Ammon's horn (tissue), 1 donor: ENCODE measurements around the gene SMIM45.

ENCODE experiments used
- DNase-seq: peaks from one replicate; pipeline ENCODE4 v3.0.0-alpha.2; 2016; ENCODE audit warnings: low spot score

Gene SMIM45

DNA sequence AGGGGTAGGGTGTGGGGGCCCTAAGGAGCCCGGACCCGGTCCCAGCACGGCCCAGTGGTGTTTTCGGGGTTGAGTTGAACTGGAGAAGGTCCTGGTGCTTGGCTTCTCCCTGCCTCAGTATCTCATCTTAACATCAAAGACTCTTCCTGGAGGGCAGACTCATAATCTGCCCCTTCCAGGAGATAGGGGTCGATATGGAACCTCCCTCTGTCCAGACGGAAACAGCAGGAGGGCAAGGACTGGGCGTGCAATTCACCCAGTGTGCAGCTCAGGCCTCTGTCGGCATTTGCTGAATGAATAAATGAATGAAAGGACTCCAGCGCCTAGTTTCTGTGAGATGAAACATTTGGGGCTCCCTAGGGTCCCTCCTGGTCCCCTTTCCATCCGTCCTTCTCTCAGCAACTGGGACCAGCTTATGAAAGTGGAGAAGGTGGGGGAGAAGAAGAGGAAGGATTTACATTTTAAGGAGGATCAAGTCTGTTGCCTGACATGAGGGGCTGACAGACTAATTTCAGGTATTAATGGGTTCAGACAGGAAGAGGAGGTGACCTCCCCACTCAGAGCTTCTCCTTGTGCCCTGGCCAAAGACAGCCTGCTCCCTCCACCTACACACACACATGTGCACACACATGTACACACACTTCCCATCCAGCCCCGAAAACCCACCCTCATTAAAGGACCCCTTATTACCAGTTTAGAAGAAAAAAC is 36.0 kb upstream of the SMIM45 start:
- DNase-seq: no peak

- DNase-seq: no peak
These were observed 35.1 kb upstream of the SMIM45 start for GRCh38 chr22:41916745-41917358.

DNA sequence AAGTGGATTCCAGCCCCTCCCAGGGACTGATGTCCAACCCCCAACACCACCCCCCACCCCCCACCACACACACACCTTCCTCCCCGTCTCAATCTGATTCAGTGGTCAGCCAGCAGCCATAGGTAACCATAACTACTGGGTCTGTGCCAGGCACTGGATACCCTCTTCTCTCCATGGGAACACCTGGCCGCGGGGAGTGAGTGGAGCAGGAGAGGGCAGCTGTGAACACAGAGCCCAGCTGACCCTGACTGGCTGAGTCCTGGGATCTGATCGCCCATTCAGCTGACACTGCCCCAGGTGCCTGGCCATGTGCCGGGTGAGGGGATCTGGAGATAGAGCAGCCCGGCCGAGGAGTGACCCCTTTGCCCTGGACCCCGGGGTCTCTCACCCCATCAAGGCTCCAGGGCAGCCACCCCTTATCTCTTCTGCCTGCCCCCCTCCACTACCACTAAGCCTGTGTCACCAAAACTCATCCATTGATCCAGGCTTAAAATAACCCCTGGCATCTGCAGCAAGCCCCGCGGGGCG is 34.5 kb upstream of the SMIM45 start:
- DNase-seq: no peak

DNA sequence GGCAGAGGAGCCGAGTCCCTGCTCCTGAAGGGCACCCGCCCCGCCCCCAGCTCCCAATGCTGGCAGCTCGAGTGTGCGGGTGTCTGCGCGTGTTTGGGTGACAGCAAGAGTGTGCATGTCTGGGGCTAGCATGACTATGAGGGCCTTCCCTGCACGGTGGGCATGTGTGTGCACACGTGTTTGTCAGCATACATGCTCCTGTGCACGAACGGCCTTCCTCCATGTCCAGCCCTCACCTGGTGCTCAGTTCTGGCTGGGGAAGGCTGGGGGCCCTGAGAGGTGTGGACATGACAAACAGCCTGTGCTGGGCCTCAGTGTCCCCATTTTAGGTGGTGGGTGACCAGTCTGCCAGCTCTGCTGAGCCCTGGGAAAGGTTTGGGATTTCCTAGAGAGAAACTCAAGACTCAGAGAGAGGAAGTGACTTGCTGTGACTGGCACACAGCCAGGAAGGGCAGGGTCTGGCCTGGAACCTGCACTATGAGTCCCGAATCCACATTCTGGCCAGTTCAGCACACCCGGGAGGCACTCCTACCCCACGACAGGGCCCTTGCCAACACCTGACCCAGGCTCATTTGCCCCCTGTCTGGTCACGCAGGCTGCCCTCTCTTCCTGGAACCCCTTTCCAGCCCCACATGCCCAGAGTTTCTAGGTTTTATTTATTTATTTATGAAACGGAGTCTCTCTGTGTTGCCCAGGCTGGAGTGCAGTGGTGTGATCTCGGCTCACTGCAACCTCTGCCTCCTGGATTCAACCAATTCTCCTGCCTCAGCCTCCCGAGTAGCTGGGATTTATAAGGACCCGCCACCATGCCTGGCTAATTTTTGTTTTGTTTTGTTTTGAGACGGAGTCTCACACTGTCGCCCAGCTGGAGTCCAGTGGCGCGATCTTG is 33.8 kb upstream of the SMIM45 start:
- peak; percentile 63 for DNase-seq

GRCh38 chr22:41919357-41920224 is 32.4 kb upstream of the SMIM45 start:
- DNase-seq: no peak

DNA sequence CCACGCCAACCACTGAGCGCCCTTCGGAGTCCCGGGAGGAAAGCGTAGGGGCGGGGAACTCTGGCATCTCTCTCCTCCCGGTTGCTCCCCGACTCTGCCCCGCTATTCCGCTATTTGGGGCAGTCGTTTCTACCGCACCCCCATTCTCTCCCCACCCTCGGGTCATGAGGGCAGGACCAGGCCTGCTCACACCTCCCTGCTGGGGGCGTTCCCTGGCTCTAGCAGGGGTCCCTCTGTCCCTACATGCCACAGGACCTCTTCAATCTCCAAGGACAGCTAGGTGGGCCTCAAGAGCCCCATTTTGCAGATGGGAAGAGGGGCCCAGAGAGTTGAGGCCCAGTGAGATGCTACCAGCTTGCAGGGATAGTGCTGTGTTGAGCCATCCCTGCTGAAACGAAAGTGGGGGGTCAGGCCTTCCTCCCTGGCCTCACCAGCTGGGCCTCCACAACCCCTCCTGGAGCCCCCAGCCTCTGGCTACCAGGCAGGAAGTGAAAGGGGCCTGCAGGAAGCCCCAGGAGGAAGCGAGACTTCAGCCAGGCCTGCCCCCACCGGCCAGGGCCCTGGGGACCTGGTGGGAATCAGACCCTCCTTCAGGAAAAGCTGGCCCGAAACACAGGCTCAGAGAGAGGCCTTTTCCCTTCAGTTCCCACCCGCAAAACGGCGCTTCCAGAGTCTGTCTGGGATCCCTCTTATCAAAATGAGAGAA is 31.5 kb upstream of the SMIM45 start:
- DNase-seq: peak; percentile 52

GRCh38 chr22:41922328-41922727 is 29.6 kb upstream of the SMIM45 start:
- no peak for DNase-seq

DNA sequence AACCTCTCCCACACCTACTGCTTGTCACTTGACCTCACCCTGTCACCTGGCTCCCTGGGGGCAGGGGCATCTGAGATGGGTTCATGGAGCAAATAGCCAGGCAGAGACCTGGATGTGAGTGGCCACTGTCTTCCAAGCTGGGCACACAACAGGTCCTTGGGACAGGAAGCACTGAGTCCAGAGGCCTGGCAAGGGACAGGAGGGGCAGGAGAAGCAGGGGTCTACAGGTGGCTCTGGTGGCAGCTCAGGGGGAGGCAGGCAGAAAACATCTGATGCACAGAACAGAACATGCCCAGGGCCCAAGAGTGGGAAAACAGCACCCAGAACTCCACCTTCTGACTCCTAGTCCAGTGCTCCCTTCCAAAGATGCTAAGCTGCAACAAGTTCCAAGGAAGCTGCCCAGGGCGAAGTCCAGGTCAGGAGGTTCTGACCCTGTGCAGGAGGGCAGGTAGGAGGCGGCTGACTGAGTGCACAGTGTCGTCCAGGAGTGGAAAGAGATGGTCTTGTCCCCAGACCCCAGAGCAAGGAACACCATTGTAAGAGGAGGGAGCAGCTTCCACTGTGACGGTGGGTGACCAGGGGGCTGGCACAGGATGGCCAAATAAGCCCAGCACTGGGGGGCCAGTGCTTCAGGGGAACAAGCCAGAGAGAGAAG is 28.9 kb upstream of the SMIM45 start:
- DNase-seq: no peak

DNA sequence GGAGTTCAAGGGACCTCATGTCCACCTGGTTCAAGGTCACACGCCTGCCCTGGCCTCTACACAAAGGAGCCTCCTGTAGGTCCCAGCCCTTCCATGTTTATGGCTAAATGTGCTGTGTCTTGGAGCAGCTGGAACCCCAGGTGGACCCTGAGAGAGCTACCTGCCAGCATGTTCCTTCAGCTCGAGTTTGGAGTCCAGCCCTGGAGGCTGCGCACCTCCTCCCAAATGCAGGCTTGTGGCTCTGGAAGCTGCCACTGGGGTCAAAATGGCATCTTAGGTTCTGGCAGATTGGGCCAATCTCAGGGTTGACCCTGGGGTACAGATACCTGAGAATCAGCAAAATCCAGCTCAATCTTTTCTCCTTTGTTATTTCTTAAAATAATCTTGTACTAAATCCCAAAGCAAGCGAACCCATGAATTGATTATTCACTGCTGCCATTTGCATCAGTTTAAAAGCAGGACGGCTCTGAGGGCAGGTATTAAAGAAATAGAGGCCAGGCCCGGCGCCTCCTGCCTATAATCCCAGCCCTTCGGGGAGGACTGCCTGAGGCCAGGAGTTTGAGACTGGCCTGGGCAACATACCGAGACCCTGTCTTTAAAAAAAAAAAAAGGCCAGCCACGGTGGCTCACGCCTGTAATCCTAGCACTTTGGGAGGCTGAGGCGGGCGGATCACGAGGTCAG is 28.2 kb upstream of the SMIM45 start:
- no peak for DNase-seq

DNA sequence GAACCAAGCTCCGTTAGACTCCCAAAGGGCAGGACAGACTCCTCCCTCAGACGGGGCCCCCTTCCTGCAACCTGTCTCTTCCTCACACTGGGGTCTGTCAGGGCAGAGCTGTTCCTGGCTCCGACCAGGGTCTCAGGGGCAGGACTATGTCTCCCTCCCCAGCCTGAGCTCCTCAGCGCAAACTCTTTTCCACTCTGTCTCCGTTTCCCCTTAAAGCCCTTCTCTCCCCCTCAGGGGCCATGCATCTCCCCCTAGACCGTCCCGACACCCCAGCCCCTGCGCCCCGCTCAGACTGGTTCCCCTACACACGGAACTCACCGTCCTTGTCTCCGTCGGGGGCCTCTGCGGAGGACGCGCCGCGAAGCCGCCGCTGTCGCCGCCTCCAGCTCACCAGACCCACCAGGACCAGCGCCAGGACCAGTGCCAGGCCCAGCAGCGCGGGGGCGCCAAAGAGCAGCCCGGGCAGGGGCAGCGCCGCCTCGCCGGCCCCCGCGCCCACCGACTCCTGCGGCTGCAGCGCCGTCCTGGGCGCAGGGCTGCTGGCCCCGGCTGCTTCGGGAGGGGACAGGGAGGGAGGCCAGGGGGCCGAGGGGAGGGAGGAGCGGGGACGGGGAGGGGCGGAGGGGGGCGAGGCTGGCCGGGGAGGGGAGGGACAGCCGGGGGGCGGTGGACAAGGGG is 26.0 kb upstream of the SMIM45 start:
- DNase-seq: no peak

DNA sequence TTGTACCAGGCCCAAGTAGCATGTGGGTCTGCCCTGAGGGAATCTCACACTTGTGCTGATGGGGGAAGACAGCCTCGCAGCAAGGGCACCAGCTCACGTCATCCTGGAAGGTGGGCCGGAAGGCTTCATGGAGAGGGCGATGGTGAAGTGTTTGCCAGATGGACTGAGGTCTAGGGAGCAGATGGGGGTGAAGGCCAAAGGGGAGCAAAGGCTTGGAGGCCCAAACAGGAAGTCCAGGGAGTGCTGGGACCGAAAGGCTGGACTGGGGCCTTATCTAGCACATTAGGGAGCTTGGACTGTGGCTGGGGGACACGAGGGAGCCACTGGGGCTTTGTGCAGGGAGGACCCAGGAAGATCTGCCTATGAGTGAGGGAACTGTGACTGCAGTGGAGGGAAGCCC is 24.1 kb upstream of the SMIM45 start:
- peak; percentile 2 for DNase-seq

DNA sequence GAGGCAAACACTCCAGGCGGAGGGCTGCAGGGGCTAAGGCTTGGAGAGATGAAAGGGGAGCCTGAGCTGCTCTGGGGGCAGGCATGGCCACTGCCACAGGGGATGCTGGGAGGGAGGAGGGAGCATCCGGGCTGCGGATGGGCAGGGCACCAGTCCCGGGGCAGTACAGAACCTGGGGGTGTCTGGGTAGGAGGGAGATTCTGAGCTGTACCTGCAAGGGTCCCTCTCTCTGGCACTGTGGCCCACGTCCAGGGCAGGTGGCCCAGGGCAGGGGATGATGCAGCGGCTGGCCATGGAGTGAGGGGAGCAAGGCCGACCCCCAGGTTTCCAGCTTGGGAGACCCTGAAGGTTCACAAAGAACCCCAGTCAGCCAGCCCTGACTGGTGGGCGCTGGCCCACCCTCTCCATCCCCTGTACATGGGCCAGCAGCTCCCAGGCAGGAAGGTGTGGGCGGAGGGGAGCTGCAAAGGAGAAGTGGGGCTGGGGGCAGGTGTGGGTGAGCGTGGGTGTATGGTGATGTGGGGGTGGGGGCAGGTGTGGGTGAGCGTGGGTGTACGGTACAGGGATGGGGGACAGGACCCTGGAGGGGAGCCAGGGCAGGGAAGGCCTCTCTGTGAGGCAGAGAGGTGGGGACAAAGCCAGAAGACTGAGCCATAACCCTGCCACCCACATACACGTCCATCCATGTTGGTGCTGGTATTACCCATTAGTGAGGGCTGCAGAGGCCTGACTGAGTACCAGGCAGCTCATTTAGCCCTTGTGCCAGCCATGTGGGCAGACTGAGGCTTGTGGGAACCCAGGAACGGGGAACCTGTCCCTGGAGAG is 23.1 kb upstream of the SMIM45 start:
- DNase-seq: no peak

- DNase-seq: no peak
These were observed 22.5 kb upstream of the SMIM45 start for GRCh38 chr22:41929418-41929810.

DNA sequence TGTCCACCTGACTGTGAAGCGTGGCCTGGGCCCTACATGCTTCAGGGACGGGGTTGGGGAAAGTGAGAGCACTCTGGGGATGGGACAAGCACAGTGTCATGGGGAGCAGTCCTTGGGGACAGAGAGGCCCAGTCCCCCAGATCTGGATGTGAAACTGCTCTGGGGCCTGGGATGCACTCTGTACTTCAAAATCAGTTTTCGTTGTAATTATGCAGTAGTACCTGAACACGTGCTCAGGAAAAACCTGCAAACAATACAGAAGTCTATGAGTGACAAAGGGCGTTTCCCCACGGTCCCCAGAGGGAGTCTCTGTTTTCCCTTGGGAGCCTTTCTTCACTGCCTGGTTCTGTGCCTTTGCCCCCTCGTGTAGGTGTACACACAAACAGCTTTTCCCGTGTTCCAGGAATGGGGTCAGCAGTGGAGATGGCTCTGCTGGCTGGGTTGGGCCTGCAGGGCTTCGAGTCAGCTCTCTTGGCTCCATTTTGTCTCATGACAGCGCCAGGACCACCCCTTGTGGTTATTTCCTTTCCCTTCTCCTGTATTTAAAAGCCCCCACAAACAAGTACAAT is 20.2 kb upstream of the SMIM45 start:
- no peak for DNase-seq

DNA sequence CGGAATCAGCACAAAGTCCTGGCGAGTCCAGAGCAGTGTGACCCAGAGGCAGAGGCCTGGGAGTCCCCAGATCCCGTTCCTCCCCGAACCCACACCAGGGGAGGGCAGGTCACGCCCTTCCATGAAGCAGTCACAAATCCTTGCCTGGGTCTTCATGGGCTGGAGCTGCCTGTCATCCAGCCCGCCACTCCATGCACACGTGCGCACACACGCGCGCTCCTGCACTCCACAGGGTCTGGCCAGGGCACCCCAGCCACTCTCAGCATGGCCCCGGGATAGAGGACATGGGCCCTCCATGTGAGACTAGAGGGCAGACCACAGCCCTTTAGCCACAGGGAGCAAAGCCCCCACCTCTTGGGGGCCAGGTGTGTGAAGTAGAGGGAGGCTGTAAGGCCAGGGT is 19.6 kb upstream of the SMIM45 start:
- DNase-seq: no peak

- DNase-seq: no peak
These were observed 18.4 kb upstream of the SMIM45 start for GRCh38 chr22:41933411-41934177.

- no peak for DNase-seq
These were observed 17.5 kb upstream of the SMIM45 start for GRCh38 chr22:41934284-41935014.
